ENCODE measurements around the gene RSPH9.

DNA sequence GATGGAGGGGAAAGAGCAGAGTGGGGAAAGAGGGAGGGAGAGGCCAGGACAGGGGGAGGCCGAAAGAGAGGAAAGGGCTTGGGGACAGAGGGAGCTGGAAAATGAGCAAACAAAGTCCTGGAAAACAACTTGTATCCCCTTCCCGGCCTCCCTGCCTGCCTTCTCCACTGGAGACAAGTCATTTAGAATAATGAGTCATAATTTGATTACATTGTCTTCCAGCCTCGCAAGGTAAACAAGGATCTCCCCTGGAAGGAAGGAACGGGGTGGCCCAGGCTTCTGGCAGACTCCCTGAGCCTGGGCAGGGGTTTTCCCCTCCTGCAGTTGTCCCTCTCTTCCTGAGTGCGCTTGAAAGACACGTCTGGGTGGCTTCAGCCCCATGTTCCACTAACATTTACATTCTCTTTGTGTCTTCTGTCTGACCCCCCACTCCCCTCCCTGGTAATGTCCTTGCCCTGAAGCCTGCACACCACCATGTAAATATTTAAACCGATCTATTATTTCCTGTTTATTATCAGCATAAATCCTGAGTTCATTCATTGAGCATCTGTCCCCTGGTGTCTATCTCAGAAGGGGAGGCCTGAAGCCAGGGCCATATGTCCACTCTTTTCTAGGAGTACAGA, 54.8 kb downstream of the RSPH9 start:
- TF ChIP-seq, protein P1, sequence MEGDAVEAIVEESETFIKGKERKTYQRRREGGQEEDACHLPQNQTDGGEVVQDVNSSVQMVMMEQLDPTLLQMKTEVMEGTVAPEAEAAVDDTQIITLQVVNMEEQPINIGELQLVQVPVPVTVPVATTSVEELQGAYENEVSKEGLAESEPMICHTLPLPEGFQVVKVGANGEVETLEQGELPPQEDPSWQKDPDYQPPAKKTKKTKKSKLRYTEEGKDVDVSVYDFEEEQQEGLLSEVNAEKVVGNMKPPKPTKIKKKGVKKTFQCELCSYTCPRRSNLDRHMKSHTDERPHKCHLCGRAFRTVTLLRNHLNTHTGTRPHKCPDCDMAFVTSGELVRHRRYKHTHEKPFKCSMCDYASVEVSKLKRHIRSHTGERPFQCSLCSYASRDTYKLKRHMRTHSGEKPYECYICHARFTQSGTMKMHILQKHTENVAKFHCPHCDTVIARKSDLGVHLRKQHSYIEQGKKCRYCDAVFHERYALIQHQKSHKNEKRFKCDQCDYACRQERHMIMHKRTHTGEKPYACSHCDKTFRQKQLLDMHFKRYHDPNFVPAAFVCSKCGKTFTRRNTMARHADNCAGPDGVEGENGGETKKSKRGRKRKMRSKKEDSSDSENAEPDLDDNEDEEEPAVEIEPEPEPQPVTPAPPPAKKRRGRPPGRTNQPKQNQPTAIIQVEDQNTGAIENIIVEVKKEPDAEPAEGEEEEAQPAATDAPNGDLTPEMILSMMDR (IDR thresholded peaks at IDR 0.05), result no peak
- TF ChIP-seq, protein P2, sequence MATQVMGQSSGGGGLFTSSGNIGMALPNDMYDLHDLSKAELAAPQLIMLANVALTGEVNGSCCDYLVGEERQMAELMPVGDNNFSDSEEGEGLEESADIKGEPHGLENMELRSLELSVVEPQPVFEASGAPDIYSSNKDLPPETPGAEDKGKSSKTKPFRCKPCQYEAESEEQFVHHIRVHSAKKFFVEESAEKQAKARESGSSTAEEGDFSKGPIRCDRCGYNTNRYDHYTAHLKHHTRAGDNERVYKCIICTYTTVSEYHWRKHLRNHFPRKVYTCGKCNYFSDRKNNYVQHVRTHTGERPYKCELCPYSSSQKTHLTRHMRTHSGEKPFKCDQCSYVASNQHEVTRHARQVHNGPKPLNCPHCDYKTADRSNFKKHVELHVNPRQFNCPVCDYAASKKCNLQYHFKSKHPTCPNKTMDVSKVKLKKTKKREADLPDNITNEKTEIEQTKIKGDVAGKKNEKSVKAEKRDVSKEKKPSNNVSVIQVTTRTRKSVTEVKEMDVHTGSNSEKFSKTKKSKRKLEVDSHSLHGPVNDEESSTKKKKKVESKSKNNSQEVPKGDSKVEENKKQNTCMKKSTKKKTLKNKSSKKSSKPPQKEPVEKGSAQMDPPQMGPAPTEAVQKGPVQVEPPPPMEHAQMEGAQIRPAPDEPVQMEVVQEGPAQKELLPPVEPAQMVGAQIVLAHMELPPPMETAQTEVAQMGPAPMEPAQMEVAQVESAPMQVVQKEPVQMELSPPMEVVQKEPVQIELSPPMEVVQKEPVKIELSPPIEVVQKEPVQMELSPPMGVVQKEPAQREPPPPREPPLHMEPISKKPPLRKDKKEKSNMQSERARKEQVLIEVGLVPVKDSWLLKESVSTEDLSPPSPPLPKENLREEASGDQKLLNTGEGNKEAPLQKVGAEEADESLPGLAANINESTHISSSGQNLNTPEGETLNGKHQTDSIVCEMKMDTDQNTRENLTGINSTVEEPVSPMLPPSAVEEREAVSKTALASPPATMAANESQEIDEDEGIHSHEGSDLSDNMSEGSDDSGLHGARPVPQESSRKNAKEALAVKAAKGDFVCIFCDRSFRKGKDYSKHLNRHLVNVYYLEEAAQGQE (IDR thresholded peaks at IDR 0.05; ENCODE audit: insufficient read depth in 1 of 2, low read depth in 2 of 2, low read length in 1 of 2), result no peak
